MG63 (cell line): Measurements from ENCODE around the gene BOD1L2. TPM values are rescaled to one million over a fixed set of nuclear protein-coding genes. Genes with fewer than 3 reads are reported as not detected.

Experiments
- DNase-seq: peaks from one replicate; pipeline ENCODE4 v3.0.0-alpha.2; 2020
- H3K27me3 ChIP-seq: fragments of 250-450 bp; sonication (Bioruptor Pico); 2 replicates; pipeline ENCODE4 v1.5.1; 2020; ENCODE audit warnings: mild to moderate bottlenecking, moderate library complexity
- H3K36me3 ChIP-seq: fragments of 250-450 bp; sonication (Bioruptor Pico); 2 replicates; pipeline ENCODE4 v1.5.1; 2020; ENCODE audit warnings: mild to moderate bottlenecking, moderate library complexity
- H3K4me3 ChIP-seq: fragments of 250-450 bp; sonication (Bioruptor Pico); 2 replicates; pipeline ENCODE4 v1.5.1; 2020; ENCODE audit warnings: mild to moderate bottlenecking, moderate library complexity
- H3K9me3 ChIP-seq: fragments of 250-450 bp; sonication (Bioruptor Pico); 2 replicates; pipeline ENCODE4 v1.5.1; 2020; ENCODE audit warnings: mild to moderate bottlenecking, moderate library complexity
- total RNA-seq: library from RNA; depleted of rRNA; stranded (reverse); fragments of >200 nt; shearing (Covaris generic); gene quantifications from 2 replicates; pipeline ENCODE4 v1.2.3, GENCODE V29; 2014; ENCODE audit warnings: low replicate concordance; rRNA removed

BOD1L2 gene
- total RNA-seq, 1 experiment from 2014 or later, result not detected

DNA sequence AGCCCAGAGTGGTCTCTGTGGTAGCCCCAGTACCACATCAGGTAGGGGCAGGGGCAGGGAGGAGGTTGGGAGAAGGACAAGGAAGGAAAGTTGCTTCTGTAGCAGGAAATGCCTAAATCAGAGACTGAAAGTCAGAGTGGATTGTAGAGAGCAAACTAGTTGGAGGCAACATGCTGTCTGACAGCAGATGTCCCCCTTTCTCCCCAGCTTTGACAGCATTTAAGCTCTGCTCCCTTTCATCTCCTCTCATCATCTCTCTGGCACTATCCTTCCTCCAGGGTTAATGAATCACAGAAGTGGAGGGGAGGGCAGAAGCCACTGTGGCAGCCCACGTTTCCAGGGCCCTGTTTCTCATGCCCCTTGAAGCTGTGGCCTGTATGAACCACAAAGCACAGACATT is 50.4 kb downstream of the BOD1L2 start:
- Histone ChIP-seq H3K36me3 (no peaks in the 10 kb centered on the region), H3K9me3 (no peaks in the 10 kb centered on the region), H3K27me3 (no peaks in the 10 kb centered on the region), H3K4me3 (no peak overlapping the region)
- no peak for DNase-seq

DNA sequence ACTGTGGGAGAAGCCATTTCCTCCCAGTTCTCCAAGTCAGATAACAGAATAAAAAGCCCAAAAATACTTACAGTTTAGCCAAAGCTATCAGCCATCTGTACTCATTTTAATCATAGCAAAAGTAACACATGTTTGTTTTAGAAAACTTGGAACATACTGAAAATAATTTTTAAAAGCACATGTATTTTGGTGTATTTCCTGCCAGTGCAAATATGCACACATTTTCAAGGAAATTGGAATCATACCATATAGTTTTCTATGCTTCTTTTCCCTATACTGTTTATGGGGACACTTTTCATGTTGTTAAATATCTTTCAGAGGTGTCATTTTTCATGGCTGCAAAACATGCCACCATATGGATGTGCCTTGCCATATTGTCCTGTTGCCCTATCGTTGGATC is 51.2 kb downstream of the BOD1L2 start:
- Histone ChIP-seq H3K36me3 (no peaks in the 10 kb centered on the region), H3K9me3 (no peaks in the 10 kb centered on the region), H3K27me3 (no peaks in the 10 kb centered on the region), H3K4me3 (no peak overlapping the region)
- DNase-seq, result no peak

Other genes with a start within 250 kb of the BOD1L2 start
- gene ST8SIA3, start 205.5 kb downstream of the BOD1L2 start, total RNA-seq, result not detected in 2 replicates